Hematopoietic multipotent progenitor cell treated with erythropoietin and hydrocortisone succinate and interleukin-3 and kit ligand, for 6 days (in vitro differentiated cells): Measurements from ENCODE around the gene WFDC1.

Experiments
- DNase-seq: peaks from one replicate; pipeline ENCODE4 v3.0.0-alpha.2; 2015

The WFDC1 gene

GRCh38 chr16:84294531-84295142 is at the start of gene WFDC1:
Gene WFDC1 (plus strand): TSS chr16:84294878. CDS start chr16:84294972, 94 bp downstream.
- peak; percentile 32 for DNase-seq

GRCh38 chr16:84245956-84246678 is 48.6 kb upstream of the WFDC1 start:
- DNase-seq: no peak

GRCh38 chr16:84246679-84247077 is 48.0 kb upstream of the WFDC1 start:
- no peak for DNase-seq

GRCh38 chr16:84247331-84247730 is 47.3 kb upstream of the WFDC1 start:
- DNase-seq: no peak

GRCh38 chr16:84247844-84248243 is 46.8 kb upstream of the WFDC1 start:
- DNase-seq: no peak

- no peak for DNase-seq
These were observed 42.5 kb upstream of the WFDC1 start for GRCh38 chr16:84252184-84252583.

GRCh38 chr16:84253173-84253572 is 41.5 kb upstream of the WFDC1 start:
- DNase-seq: no peak

- DNase-seq: no peak
These were observed 40.6 kb upstream of the WFDC1 start for GRCh38 chr16:84254062-84254461.

- DNase-seq: no peak
These were observed 39.4 kb upstream of the WFDC1 start for GRCh38 chr16:84255050-84255810.

GRCh38 chr16:84258266-84258665 is 36.4 kb upstream of the WFDC1 start:
- DNase-seq: no peak

- no peak for DNase-seq
These were observed 35.0 kb upstream of the WFDC1 start for GRCh38 chr16:84259691-84260090.

GRCh38 chr16:84260766-84261554 is 33.7 kb upstream of the WFDC1 start:
- no peak for DNase-seq

- no peak for DNase-seq
These were observed 32.6 kb upstream of the WFDC1 start for GRCh38 chr16:84262031-84262430.

- no peak for DNase-seq
These were observed 31.7 kb upstream of the WFDC1 start for GRCh38 chr16:84262939-84263338.

- DNase-seq: peak; percentile 72
These were observed 28.2 kb upstream of the WFDC1 start for GRCh38 chr16:84266451-84266850.

- no peak for DNase-seq
These were observed 27.3 kb upstream of the WFDC1 start for GRCh38 chr16:84267380-84267779.

- no peak for DNase-seq
These were observed 26.2 kb upstream of the WFDC1 start for GRCh38 chr16:84268291-84269040.

GRCh38 chr16:84270071-84270470 is 24.6 kb upstream of the WFDC1 start:
- no peak for DNase-seq

- no peak for DNase-seq
These were observed 24.1 kb upstream of the WFDC1 start for GRCh38 chr16:84270531-84270930.

- no peak for DNase-seq
These were observed 23.6 kb upstream of the WFDC1 start for GRCh38 chr16:84271037-84271436.

GRCh38 chr16:84271866-84272265 is 22.8 kb upstream of the WFDC1 start:
- DNase-seq: no peak

- DNase-seq: no peak
These were observed 21.8 kb upstream of the WFDC1 start for GRCh38 chr16:84272740-84273320.
